Measurements from ENCODE around the gene PACSIN1. TPM values are rescaled to one million over a fixed set of nuclear protein-coding genes. Genes with fewer than 3 reads are reported as not detected.

Gene PACSIN1
- polyA plus RNA-seq, 2 donors = 0.01 to 0.04 TPM

GRCh38 chr6:34466242-34467185, 638 bp downstream of the PACSIN1 start:
- Histone ChIP-seq H3K4me3 (ENCODE audit: low read depth in 1 of 2, low read length in 2 of 2) (peak overlapping the region; percentile 19 to 32), H3K9me3 (ENCODE audit: control insufficient read depth in 2 of 2, insufficient read depth in 1 of 2, low read depth in 1 of 2, low read length in 1 of 2) (no peaks in the 10 kb centered on the region), H3K4me1 (ENCODE audit: control insufficient read depth in 2 of 2, insufficient read depth in 2 of 2, low read length in 1 of 2) (peaks cover 0 to 4% of the 10 kb centered on the region in 2 donors), H3K36me3 (ENCODE audit: control insufficient read depth in 2 of 2, insufficient read depth in 2 of 2, low read length in 1 of 2) (no peaks in the 10 kb centered on the region), H3K27me3 (ENCODE audit: control insufficient read depth in 1 of 2, insufficient read depth in 2 of 2, low read length in 2 of 2) (no peaks in the 10 kb centered on the region), H3K27ac (ENCODE audit: low read depth in 2 of 2, low read length in 1 of 2) (no peak overlapping the region)
- 36 to 46% methylated on average over 23 to 28 of the region's 28 CpGs for WGBS, 2 donors

DNA sequence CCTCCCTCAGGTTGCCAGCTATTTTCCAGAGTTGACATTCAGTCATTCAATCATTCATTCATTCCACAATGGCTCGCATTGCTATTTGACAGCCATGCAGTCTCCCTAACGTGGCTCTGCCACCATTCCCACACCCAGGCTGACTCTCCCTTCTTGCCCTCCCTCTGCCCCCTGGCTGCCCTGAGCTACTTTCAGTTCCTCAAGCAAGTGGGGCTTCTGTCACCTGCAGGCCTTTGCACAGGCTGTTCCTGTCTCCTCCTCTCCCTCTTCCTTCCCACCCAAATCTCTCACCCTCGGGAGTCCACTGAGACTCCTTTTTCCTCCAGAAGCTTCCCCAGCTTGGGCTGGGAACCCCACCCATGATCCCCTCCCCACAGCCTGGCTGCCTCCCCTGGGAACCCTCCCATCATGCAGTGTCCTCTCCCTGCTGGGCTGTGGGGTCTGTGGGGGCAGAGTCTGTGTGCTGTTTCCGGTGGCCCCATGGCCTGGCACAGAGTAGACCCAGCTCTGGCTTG, 2.6 kb downstream of the PACSIN1 start:
- Histone ChIP-seq H3K36me3 (ENCODE audit: control insufficient read depth in 2 of 2, insufficient read depth in 2 of 2, low read length in 1 of 2) (no peaks in the 10 kb centered on the region), H3K4me1 (ENCODE audit: control insufficient read depth in 2 of 2, insufficient read depth in 2 of 2, low read length in 1 of 2) (peaks cover 0 to 4% of the 10 kb centered on the region in 2 donors), H3K27ac (ENCODE audit: low read depth in 2 of 2, low read length in 1 of 2) (no peak overlapping the region), H3K9me3 (ENCODE audit: control insufficient read depth in 2 of 2, insufficient read depth in 1 of 2, low read depth in 1 of 2, low read length in 1 of 2) (no peaks in the 10 kb centered on the region), H3K27me3 (ENCODE audit: control insufficient read depth in 1 of 2, insufficient read depth in 2 of 2, low read length in 2 of 2) (no peaks in the 10 kb centered on the region), H3K4me3 (ENCODE audit: low read depth in 1 of 2, low read length in 2 of 2) (no peak overlapping the region)
- WGBS, 2 donors = 73 to 84% methylated on average over 4 of the region's 4 CpGs

DNA sequence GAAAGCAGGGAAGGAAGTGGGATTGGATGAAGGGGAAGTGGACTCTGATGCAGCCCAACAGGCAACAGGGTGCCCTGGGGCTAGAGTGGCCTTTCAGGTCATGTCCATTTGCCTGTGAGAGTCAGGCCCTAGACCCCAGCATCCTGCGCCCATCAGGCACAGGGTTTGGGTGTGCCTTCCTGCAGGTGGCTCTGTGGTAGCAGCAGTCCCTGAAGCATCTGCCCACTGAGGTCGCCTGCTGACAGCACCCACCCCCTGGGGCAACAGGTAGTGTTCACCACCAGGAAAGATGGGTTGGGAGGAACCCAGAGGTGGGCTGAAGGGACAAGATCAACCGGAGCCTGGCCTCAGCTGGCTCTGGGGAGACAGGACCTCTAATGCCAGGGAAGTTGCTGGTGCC, 3.6 kb downstream of the PACSIN1 start:
- 70 to 74% methylated on average over 3 of the region's 3 CpGs for WGBS, 2 donors
- no peaks in the 10 kb centered on the region for H3K36me3 ChIP-seq (ENCODE audit: control insufficient read depth in 2 of 2, insufficient read depth in 2 of 2, low read length in 1 of 2)
- H3K9me3 ChIP-seq (ENCODE audit: control insufficient read depth in 2 of 2, insufficient read depth in 1 of 2, low read depth in 1 of 2, low read length in 1 of 2) = no peaks in the 10 kb centered on the region
- no peak overlapping the region for H3K4me3 ChIP-seq (ENCODE audit: low read depth in 1 of 2, low read length in 2 of 2)
- H3K4me1 ChIP-seq (ENCODE audit: control insufficient read depth in 2 of 2, insufficient read depth in 2 of 2, low read length in 1 of 2) = peaks cover 0 to 4% of the 10 kb centered on the region in 2 donors
- H3K27ac ChIP-seq (ENCODE audit: low read depth in 2 of 2, low read length in 1 of 2) = no peak overlapping the region
- no peaks in the 10 kb centered on the region for H3K27me3 ChIP-seq (ENCODE audit: control insufficient read depth in 1 of 2, insufficient read depth in 2 of 2, low read length in 2 of 2)

DNA sequence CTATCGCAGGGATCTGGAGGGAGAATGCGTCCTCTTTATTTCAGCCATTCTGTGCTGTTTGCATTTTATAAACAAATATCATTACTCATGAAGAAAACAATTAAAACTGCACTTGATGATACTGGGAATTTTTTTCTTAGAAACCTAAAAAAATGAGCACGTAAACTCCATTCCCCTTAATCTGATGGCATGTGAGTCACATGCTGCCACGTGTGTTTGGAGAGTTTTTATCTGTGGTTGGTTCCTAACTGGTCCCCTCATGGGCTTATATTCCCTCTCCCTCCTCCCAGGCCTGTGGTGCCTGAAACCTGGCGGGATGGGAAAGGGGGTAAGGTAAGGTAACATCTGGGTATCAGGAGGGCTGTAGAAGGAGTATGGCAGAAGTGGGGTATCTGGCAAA, 6.5 kb downstream of the PACSIN1 start:
- H3K4me1 ChIP-seq (ENCODE audit: control insufficient read depth in 2 of 2, insufficient read depth in 2 of 2, low read length in 1 of 2) = no peaks in the 10 kb centered on the region
- no peaks in the 10 kb centered on the region for H3K36me3 ChIP-seq (ENCODE audit: control insufficient read depth in 2 of 2, insufficient read depth in 2 of 2, low read length in 1 of 2)
- WGBS, 2 donors = 85 to 86% methylated on average over 5 of the region's 5 CpGs
- H3K27ac ChIP-seq (ENCODE audit: low read depth in 2 of 2, low read length in 1 of 2) = no peak overlapping the region
- H3K27me3 ChIP-seq (ENCODE audit: control insufficient read depth in 1 of 2, insufficient read depth in 2 of 2, low read length in 2 of 2) = no peaks in the 10 kb centered on the region
- no peaks in the 10 kb centered on the region for H3K9me3 ChIP-seq (ENCODE audit: control insufficient read depth in 2 of 2, insufficient read depth in 1 of 2, low read depth in 1 of 2, low read length in 1 of 2)
- H3K4me3 ChIP-seq (ENCODE audit: low read depth in 1 of 2, low read length in 2 of 2) = no peak overlapping the region

DNA sequence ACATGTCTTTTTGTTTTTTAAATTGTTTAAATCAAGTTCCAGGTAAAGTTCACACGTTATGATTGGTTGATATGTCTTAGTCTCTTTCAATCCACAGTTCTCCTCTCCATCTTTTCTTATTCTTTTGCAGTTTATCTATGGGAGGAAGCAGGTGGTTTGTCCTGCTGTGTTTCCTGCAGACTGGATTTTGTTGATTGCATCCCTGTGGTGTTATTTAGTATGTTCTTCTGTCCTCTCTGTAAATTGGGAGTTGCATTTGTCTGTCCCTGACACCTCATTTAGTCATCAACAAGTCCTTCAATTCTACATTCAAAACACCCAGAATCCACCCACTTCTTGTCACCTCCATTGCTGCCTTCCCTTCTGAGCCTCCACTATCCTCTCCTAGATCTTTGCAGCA, 8.1 kb downstream of the PACSIN1 start:
- Histone ChIP-seq H3K9me3 (ENCODE audit: control insufficient read depth in 2 of 2, insufficient read depth in 1 of 2, low read depth in 1 of 2, low read length in 1 of 2) (no peaks in the 10 kb centered on the region), H3K4me3 (ENCODE audit: low read depth in 1 of 2, low read length in 2 of 2) (no peak overlapping the region), H3K27me3 (ENCODE audit: control insufficient read depth in 1 of 2, insufficient read depth in 2 of 2, low read length in 2 of 2) (no peaks in the 10 kb centered on the region), H3K36me3 (ENCODE audit: control insufficient read depth in 2 of 2, insufficient read depth in 2 of 2, low read length in 1 of 2) (no peaks in the 10 kb centered on the region), H3K27ac (ENCODE audit: low read depth in 2 of 2, low read length in 1 of 2) (no peak overlapping the region), H3K4me1 (ENCODE audit: control insufficient read depth in 2 of 2, insufficient read depth in 2 of 2, low read length in 1 of 2) (no peaks in the 10 kb centered on the region)
- 79 to 83% methylated on average over 1 of the region's 1 CpG for WGBS, 2 donors

GRCh38 chr6:34474754-34475153, 8.9 kb downstream of the PACSIN1 start:
- H3K9me3 ChIP-seq (ENCODE audit: control insufficient read depth in 2 of 2, insufficient read depth in 1 of 2, low read depth in 1 of 2, low read length in 1 of 2) = no peaks in the 10 kb centered on the region
- no peak overlapping the region for H3K27ac ChIP-seq (ENCODE audit: low read depth in 2 of 2, low read length in 1 of 2)
- no peaks in the 10 kb centered on the region for H3K36me3 ChIP-seq (ENCODE audit: control insufficient read depth in 2 of 2, insufficient read depth in 2 of 2, low read length in 1 of 2)
- WGBS, 2 donors = 86% methylated on average over 2 of the region's 2 CpGs
- no peak overlapping the region for H3K4me3 ChIP-seq (ENCODE audit: low read depth in 1 of 2, low read length in 2 of 2)
- no peaks in the 10 kb centered on the region for H3K4me1 ChIP-seq (ENCODE audit: control insufficient read depth in 2 of 2, insufficient read depth in 2 of 2, low read length in 1 of 2)
- H3K27me3 ChIP-seq (ENCODE audit: control insufficient read depth in 1 of 2, insufficient read depth in 2 of 2, low read length in 2 of 2) = no peaks in the 10 kb centered on the region

DNA sequence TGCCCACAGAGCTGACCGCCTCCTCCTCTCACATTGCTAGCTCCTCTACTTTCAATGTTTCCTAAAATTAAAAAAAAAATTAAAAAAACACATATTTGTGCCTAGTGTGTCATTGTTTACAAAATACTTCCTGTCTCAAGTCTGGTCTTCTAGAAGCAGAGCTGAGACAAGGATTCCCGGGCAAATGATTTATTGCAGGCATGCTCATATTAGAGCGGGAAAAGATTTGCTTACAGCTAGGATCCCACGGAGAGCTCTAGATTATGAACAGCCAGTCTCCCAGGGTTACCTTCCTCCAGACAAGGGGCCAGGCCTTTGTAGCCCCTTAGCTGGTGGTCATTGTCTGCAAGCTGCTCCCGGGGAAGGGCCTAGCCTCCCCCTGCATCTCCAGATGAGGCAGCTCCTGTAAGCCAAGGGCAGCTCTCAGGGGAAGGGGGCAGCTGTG, 9.4 kb downstream of the PACSIN1 start:
- Histone ChIP-seq H3K27ac (ENCODE audit: low read depth in 2 of 2, low read length in 1 of 2) (no peak overlapping the region), H3K36me3 (ENCODE audit: control insufficient read depth in 2 of 2, insufficient read depth in 2 of 2, low read length in 1 of 2) (no peaks in the 10 kb centered on the region), H3K9me3 (ENCODE audit: control insufficient read depth in 2 of 2, insufficient read depth in 1 of 2, low read depth in 1 of 2, low read length in 1 of 2) (no peaks in the 10 kb centered on the region), H3K27me3 (ENCODE audit: control insufficient read depth in 1 of 2, insufficient read depth in 2 of 2, low read length in 2 of 2) (no peaks in the 10 kb centered on the region), H3K4me1 (ENCODE audit: control insufficient read depth in 2 of 2, insufficient read depth in 2 of 2, low read length in 1 of 2) (no peaks in the 10 kb centered on the region), H3K4me3 (ENCODE audit: low read depth in 1 of 2, low read length in 2 of 2) (no peak overlapping the region)
- WGBS, 2 donors = 66 to 67% methylated on average over 5 of the region's 5 CpGs

DNA sequence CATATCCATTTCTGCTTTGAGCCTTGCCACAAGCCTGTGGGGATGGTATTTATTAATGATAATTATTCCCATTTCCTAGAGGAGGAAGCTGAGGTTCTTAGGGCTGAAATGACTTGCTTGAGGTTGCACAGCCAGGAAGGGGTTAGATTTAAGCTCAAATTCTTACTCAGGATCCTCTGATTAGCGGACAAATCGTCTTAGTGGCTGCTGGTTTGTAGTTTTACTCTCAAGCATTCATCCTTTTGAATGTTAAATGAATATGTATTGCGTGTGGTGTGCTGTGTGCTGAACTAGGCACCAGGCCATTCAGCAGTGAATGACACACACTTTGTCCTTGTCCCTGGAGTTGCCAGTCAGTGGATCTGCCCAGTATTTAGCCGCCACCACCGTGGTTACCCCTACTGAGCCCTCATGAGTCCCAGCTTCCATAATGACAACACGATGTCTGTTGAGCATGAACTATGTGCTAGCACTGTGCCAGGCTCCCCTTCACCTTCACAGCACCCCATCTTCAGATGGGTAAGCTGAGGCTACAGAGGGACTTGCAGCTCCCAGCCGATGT, 10.0 kb downstream of the PACSIN1 start:
- Histone ChIP-seq H3K4me1 (ENCODE audit: control insufficient read depth in 2 of 2, insufficient read depth in 2 of 2, low read length in 1 of 2) (no peaks in the 10 kb centered on the region), H3K27ac (ENCODE audit: low read depth in 2 of 2, low read length in 1 of 2) (no peak overlapping the region), H3K9me3 (ENCODE audit: control insufficient read depth in 2 of 2, insufficient read depth in 1 of 2, low read depth in 1 of 2, low read length in 1 of 2) (no peaks in the 10 kb centered on the region), H3K27me3 (ENCODE audit: control insufficient read depth in 1 of 2, insufficient read depth in 2 of 2, low read length in 2 of 2) (no peaks in the 10 kb centered on the region), H3K36me3 (ENCODE audit: control insufficient read depth in 2 of 2, insufficient read depth in 2 of 2, low read length in 1 of 2) (no peaks in the 10 kb centered on the region), H3K4me3 (ENCODE audit: low read depth in 1 of 2, low read length in 2 of 2) (no peak overlapping the region)
- 68 to 79% methylated on average over 7 of the region's 7 CpGs for WGBS, 2 donors

GRCh38 chr6:34476447-34476846, 10.6 kb downstream of the PACSIN1 start:
- 68 to 83% methylated on average over 3 to 5 of the region's 5 CpGs for WGBS, 2 donors
- Histone ChIP-seq H3K4me1 (ENCODE audit: control insufficient read depth in 2 of 2, insufficient read depth in 2 of 2, low read length in 1 of 2) (no peaks in the 10 kb centered on the region), H3K36me3 (ENCODE audit: control insufficient read depth in 2 of 2, insufficient read depth in 2 of 2, low read length in 1 of 2) (no peaks in the 10 kb centered on the region), H3K9me3 (ENCODE audit: control insufficient read depth in 2 of 2, insufficient read depth in 1 of 2, low read depth in 1 of 2, low read length in 1 of 2) (no peaks in the 10 kb centered on the region), H3K4me3 (ENCODE audit: low read depth in 1 of 2, low read length in 2 of 2) (no peak overlapping the region), H3K27ac (ENCODE audit: low read depth in 2 of 2, low read length in 1 of 2) (no peak overlapping the region), H3K27me3 (ENCODE audit: control insufficient read depth in 1 of 2, insufficient read depth in 2 of 2, low read length in 2 of 2) (no peaks in the 10 kb centered on the region)
